Lower leg skin (tissue), 3 donors: Measurements from ENCODE around the gene REST.

Experiments used
- POLR2A ChIP-seq, 2 donors: fragments of 450-650 bp; IDR thresholded peaks; one replicate each; pipeline ENCODE4 v1.6.1; 2016 to 2017; ENCODE audit warnings: antibody characterized with exemption in 2 of 2, mild to moderate bottlenecking in 1 of 2, moderate library complexity in 1 of 2
- TF ChIP-seq, protein P1 (sequence below), 3 donors: fragments of 450-650 bp; IDR thresholded peaks; one replicate each; pipeline ENCODE4 v1.5.1; 2016; ENCODE audit warnings: antibody characterized with exemption in 3 of 3, mild to moderate bottlenecking in 3 of 3, moderate library complexity in 2 of 3

GRCh38 chr4:56909086-56909894, 1.6 kb downstream of the REST start:
- TF ChIP-seq, protein P1, sequence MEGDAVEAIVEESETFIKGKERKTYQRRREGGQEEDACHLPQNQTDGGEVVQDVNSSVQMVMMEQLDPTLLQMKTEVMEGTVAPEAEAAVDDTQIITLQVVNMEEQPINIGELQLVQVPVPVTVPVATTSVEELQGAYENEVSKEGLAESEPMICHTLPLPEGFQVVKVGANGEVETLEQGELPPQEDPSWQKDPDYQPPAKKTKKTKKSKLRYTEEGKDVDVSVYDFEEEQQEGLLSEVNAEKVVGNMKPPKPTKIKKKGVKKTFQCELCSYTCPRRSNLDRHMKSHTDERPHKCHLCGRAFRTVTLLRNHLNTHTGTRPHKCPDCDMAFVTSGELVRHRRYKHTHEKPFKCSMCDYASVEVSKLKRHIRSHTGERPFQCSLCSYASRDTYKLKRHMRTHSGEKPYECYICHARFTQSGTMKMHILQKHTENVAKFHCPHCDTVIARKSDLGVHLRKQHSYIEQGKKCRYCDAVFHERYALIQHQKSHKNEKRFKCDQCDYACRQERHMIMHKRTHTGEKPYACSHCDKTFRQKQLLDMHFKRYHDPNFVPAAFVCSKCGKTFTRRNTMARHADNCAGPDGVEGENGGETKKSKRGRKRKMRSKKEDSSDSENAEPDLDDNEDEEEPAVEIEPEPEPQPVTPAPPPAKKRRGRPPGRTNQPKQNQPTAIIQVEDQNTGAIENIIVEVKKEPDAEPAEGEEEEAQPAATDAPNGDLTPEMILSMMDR (IDR thresholded peaks at IDR 0.05): no peak
- TF ChIP-seq POLR2A (IDR thresholded peaks at IDR 0.05): no peak
